GM12878 (cell line): ENCODE results near the gene CCDC68.

Experiments
- CTCF ChIP-seq, 3 experiments: IDR thresholded peaks in 2 of 3; conservative IDR thresholded peaks in 1 of 3; 2 replicates each; pipeline ENCODE4 v1.5.1; 2011; ENCODE audit warnings: low read depth in 3 of 3, low read length in 3 of 3, mild to moderate bottlenecking in 3 of 3, control low read depth in 2 of 3, moderate library complexity in 2 of 3, inconsistent platforms in 1 of 3, mixed read lengths in 1 of 3; ENCODE audit not compliant: control insufficient read depth in 2 of 3, insufficient read depth in 1 of 3; ENCODE audit errors: extremely low read depth in 1 of 3
- GABPA ChIP-seq: IDR thresholded peaks from 2 replicates; pipeline ENCODE4 v1.6.1; 2014; ENCODE audit warnings: antibody characterized with exemption, low read depth, mild to moderate bottlenecking, inconsistent platforms
- JUND ChIP-seq: IDR thresholded peaks from 2 replicates; pipeline ENCODE4 v1.6.1; 2012; ENCODE audit warnings: low read depth, mild to moderate bottlenecking, low read length, improper control_type of control experiment, moderate library complexity
- KDM1A ChIP-seq: fragments of 200-600 bp; sonication (generic); IDR thresholded peaks from 2 replicates; pipeline ENCODE4 v1.6.1; 2016; ENCODE audit warnings: borderline replicate concordance
- ZBED1 ChIP-seq: IDR thresholded peaks from 2 replicates; pipeline ENCODE4 v1.6.1; 2016; ENCODE audit warnings: borderline replicate concordance

- TF ChIP-seq GABPA = no peak
- TF ChIP-seq JUND = no peak
- peak; percentile 54 to 62 (median 54); a peak in 5 of 6 replicates for TF ChIP-seq CTCF (IDR thresholded peaks at IDR 0.05 in 2 of 3, conservative IDR thresholded peaks at IDR 0.05 in 1 of 3; ENCODE audit: control insufficient read depth in 2 of 3, extremely low read depth in 1 of 3, insufficient read depth in 1 of 3, low read depth in 3 of 3, low read length in 3 of 3)
- no peak for TF ChIP-seq ZBED1
- no peak for TF ChIP-seq KDM1A
Observed at GRCh38 chr18:54983041-54983686, 23.9 kb upstream of the CCDC68 start.
